GM18526 (cell line): ENCODE data around the gene MXD4.

ENCODE experiments used
- POLR2A ChIP-seq: IDR thresholded peaks from 3 replicates; pipeline ENCODE4 v1.6.1; 2011; ENCODE audit not compliant: insufficient read length; ENCODE audit errors: extremely low read depth

MXD4 gene

GRCh38 chr4:2245057-2245786 is 16.7 kb downstream of the MXD4 start:
- no peak for TF ChIP-seq POLR2A

- TF ChIP-seq POLR2A, result no peak
Observed at GRCh38 chr4:2243681-2244380, 18.1 kb downstream of the MXD4 start.

- TF ChIP-seq POLR2A, result peak; percentile 88
Observed at GRCh38 chr4:2241410-2242353, 20.2 kb downstream of the MXD4 start, which contains the start of the genes HAUS3 and POLN. Gene HAUS3, minus strand, starts transcription at chr4:2242121. Its CDS starts 1,175 bp downstream, at chr4:2240946. Gene POLN, minus strand, starts transcription at chr4:2242121. Its CDS starts 12,890 bp downstream, at chr4:2229231.

GRCh38 chr4:2241003-2241402 is 20.9 kb downstream of the MXD4 start:
- TF ChIP-seq POLR2A, result no peak

DNA sequence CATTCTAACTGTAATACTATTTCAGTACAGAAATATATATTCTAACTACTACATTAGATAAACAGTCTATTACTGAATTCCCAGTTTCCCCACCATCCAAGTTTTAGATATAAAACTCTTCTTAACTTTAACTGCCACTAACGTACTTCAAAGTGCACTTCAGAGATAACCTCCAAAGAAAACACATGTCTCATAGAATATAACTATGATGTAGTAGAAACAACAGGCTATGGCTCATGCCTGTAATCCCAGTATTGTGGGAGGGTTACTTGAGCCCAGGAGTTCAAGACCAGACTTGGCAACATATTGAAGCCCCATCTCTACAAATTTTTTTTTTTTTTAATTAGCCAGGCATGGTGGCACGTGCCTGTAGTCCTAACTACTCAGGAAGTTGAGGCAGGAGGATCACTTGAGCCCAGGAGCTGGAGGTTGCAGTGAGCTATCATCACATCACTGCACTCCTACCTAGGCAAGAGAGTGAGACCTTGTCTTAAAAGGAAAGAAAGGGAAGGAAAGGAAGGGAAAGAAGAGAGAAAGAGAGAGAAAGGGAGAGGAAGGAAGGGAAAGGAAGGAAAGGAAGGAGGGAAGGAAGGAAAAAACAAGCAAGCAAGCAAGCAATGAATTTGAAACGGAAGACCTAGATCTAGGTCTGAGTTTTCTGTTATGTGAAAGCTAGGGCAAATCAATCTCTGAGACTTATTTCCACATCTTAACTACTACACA is 24.8 kb downstream of the MXD4 start:
- TF ChIP-seq POLR2A, result no peak

- TF ChIP-seq POLR2A, result no peak
Observed at GRCh38 chr4:2231082-2231481, 30.8 kb downstream of the MXD4 start.

- TF ChIP-seq POLR2A, result no peak
Observed at GRCh38 chr4:2226261-2226660, 35.6 kb downstream of the MXD4 start.

DNA sequence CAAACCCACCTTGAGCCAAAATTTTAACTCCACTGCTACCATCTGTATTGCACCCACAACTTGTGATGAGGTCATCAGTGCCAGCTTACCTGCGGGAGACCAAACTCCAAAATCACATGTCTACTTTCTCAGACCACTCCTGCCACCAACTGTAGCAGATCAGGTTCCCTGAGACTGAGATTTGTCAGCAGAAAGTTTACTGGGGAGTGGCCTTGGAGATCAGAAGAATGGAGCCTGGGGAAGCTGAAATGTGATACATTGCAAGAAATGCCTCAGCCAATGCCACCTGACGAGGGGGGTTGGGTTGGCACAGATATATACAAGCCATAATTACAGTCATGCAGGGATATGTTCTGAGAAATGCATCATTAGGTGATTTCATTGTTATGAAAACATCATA is 39.1 kb downstream of the MXD4 start:
- TF ChIP-seq POLR2A, result no peak

DNA sequence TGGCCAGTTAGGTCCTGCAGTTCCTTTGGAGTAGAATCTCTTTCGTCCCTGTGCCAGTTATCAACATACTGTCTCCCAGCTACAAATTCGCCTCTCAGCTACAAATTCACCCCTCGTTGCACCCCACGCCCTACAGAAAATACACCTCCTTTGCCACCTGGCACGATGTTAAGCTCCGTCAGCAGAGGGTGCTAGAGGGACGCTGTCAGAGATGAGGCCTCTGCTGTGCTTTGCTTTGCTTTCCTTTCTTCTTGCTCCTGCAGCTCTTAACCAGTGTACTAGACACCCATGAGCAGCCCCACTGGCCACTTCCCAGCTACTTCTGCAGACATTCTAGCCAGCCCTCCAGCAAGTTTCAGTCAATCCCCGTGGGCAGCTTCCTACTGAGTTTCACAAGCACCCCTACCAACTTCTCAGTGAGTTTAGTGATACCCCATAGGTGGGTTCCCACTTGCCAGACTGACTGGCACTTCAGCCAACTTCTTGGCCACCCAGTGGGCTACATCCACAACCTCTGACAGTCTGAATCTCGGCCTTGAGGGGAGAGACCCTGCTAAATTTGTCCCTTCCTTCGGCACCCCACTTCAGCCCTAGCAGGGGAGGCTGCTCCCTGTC is 41.8 kb downstream of the MXD4 start:
- TF ChIP-seq POLR2A, result no peak

DNA sequence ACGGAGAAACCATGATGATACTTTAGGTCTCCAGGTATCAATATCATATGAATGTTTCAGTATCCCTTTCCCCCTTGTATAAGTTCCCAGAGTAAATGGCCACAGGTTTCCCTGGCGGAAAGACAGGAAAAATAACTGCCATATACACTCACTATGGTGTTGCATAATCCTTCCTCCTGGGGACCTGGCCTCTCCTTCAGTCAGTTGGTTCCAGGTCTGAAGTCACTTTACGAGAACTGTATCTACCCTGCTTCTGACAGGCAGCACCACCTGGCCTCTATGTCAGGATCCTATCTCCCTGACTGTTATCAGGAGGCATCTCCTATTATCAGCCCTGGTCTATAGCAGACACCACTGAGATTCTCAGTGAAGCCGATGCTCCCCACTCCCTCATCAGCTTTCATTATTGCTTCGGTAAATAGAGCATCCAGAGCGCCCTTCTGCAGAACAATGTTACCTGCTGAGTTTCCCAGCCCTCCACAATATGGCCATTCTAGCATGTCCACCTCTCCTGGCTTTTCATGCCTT is 42.6 kb downstream of the MXD4 start:
- TF ChIP-seq POLR2A, result no peak

DNA sequence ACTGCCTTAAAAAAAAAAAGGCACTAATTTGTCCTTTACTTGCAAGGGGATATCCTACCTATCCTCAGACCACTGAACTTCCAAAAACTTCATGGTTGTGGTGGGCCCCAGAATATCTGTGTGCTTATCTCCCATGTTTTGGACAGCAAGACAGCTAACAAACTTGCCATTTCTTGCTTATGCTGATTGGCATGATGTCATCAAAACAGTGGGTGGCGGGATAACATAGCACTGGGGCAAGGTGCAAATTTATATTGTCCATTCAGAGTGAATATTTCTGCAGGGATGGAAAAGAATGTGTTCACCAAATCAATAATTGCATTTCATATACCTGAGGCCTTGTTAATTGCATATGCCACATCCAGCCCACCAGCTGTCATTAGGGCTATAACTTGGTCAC is 43.5 kb downstream of the MXD4 start:
- no peak for TF ChIP-seq POLR2A

DNA sequence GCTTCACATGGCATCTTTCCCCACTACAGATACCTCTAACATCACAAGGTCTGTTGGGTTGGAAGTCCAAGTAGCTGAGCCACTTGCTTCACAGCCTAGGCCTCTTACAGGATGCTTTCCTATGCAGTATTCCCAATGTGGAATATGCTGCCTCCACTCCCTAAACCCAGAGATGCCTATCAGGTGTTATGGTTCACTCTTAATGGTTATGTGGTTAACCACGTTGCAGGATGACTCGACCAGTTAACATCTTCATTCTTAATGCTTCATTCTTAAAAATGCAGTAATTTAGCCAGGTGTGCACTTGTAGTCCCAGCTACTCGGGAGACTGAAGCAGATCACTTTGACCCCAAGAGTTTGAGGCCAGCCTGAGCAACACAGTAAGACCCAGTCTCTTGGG is 44.2 kb downstream of the MXD4 start:
- TF ChIP-seq POLR2A, result no peak

- no peak for TF ChIP-seq POLR2A
Observed at GRCh38 chr4:2212831-2213230, 49.1 kb downstream of the MXD4 start.
